Measurements from ENCODE around the gene HK1. TPM values are rescaled to one million over a fixed set of nuclear protein-coding genes. Genes with fewer than 3 reads are reported as not detected.
A peak's percentile ranks its signal among the peaks of the same experiment; 100 is the strongest.

The HK1 gene
- total RNA-seq (37.5 TPM), polyA plus RNA-seq (130 TPM)

DNA sequence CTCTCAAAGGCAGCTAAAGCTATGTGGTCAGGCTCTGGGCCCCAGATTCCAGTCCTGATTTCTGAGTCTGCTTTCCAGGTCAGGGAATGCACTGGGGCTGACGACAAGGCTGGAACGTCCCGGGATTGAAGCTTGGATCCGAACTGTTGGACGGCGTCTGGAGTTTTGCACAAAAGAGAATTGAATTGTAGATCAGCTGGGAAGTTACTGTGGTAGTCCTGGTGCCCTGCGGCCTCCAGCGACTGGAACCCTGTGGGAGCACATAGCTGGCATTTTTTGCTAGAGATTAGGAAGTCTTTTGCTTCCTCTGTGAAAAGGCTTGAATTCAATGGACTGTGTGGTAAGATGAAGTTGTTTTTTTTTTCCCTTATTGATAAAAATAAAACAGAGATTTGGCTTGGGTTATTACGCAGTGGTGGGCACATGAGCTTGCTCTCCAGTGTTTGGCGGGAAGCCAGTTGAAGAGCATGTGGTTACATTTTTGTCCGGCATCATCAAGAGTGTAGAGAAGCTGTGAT lies at the start of gene HK1:
Gene HK1, plus strand, starts transcription at position 51 of the 518 bp plus-strand sequence.
- no peak for DNase-seq (ENCODE audit: extremely low spot score)
- Histone ChIP-seq H3K4me1 (ENCODE audit: insufficient read depth) (no peaks in the 10 kb centered on the region), H3K4me3 (ENCODE audit: low read depth, low read length) (no peak within 1 kb of the TSS), H3K36me3 (ENCODE audit: insufficient read depth) (no peaks in the 10 kb centered on the region), H3K27ac (ENCODE audit: low read depth) (no peak within 1 kb of the TSS)
- 26% methylated on average over 11 of the region's 11 CpGs for WGBS

DNA sequence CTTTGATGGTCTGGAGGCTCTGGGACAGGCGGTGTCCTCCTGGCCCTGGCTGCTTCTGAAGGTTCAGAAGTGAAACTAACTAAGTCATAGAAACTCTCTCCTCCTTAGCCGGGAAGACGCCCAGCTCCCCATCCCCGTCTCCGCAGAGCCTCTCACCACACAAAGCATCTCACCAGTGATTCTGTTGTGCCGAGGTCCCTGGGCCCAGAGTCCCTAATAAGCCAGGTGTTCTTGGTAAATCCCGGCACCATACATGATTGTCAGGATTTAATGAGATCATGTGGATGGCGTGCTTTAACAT lies 48.7 kb upstream of the HK1 start:
- H3K27ac ChIP-seq (ENCODE audit: low read depth), result no peak overlapping the region
- H3K4me1 ChIP-seq (ENCODE audit: insufficient read depth), result no peaks in the 10 kb centered on the region
- H3K36me3 ChIP-seq (ENCODE audit: insufficient read depth), result no peaks in the 10 kb centered on the region
- no peak overlapping the region for H3K4me3 ChIP-seq (ENCODE audit: low read depth, low read length)
- 79% methylated on average over 8 of the region's 8 CpGs for WGBS
- no peak for DNase-seq (ENCODE audit: extremely low spot score)

DNA sequence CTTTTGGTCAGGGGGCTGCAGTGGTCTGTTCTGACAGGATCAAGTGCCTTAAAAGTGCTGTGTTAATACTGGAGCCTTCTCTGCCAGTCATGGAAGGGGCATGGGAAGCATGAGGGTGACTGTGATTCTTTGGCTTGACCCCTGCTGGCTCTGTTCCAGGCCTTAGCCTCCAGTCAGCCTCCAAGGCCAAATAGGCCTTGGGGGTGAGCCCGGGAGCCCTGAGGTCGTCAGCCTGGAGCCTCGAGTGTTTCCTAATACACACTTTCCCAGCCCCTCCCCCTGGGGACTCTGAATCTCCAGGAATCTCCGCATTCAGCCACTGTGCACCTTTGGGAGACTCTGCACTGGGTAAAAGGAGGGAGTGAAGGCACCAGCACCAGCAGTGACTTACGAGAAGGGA lies 48.2 kb upstream of the HK1 start:
- Histone ChIP-seq H3K27ac (ENCODE audit: low read depth) (no peak overlapping the region), H3K36me3 (ENCODE audit: insufficient read depth) (no peaks in the 10 kb centered on the region), H3K4me3 (ENCODE audit: low read depth, low read length) (no peak overlapping the region), H3K4me1 (ENCODE audit: insufficient read depth) (no peaks in the 10 kb centered on the region)
- WGBS, result 75% methylated on average over 5 of the region's 5 CpGs
- no peak for DNase-seq (ENCODE audit: extremely low spot score)

DNA sequence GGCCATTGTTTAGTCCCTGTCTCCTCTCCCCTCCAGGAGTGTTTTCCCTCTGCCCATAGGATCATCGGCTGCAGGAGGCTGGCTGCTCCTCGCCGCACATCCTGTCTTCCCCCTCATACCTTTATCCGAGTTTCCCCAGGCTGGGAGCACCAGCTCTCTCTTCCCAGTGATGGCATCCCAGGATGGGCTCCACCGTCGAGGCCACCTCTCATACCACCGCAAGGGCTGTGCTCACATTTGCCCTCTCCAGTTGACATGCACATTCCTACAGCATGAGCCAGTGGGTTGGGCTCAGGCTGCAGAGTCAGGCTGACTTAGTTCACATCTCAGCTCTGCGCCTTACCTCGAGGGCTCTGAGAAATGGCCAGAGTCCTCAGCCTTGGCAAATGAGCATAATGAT lies 46.0 kb upstream of the HK1 start:
- WGBS, result 77% methylated on average over 9 of the region's 9 CpGs
- H3K27ac ChIP-seq (ENCODE audit: low read depth), result no peak overlapping the region
- H3K36me3 ChIP-seq (ENCODE audit: insufficient read depth), result no peaks in the 10 kb centered on the region
- H3K4me3 ChIP-seq (ENCODE audit: low read depth, low read length), result no peak overlapping the region
- no peak for DNase-seq (ENCODE audit: extremely low spot score)
- H3K4me1 ChIP-seq (ENCODE audit: insufficient read depth), result no peaks in the 10 kb centered on the region

DNA sequence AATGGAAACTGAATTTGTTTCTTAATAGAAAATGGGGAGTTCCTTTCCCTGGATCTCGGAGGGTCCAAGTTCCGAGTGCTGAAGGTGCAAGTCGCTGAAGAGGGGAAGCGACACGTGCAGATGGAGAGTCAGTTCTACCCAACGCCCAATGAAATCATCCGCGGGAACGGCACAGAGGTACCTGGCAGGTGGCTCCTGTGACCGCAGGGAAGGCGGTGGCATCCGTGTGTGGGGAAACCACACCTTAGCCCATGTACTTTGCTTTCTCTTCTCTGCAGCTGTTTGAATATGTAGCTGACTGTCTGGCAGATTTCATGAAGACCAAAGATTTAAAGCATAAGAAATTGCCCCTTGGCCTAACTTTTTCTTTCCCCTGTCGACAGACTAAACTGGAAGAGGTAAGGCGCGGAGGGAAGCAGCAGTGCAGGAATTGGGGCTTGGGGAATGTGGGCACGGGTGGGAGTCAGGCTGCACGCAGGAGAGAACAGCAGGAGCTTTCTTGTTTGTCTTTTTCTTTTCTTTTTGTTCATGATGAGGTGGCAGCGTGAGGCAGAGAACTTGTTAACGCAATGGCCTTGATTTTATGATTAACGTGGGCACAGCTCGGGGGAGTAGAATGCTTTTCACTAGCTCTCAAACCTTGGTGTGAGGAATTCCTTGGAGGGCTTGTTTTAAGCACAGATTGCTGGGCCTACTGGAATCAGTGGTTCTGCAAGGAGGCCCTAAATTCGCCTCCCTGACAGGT lies 45.4 kb upstream of the HK1 start:
- Histone ChIP-seq H3K4me1 (ENCODE audit: insufficient read depth) (no peaks in the 10 kb centered on the region), H3K36me3 (ENCODE audit: insufficient read depth) (no peaks in the 10 kb centered on the region), H3K27ac (ENCODE audit: low read depth) (no peak overlapping the region), H3K4me3 (ENCODE audit: low read depth, low read length) (no peak overlapping the region)
- WGBS, result 71% methylated on average over 22 of the region's 22 CpGs
- no peak for DNase-seq (ENCODE audit: extremely low spot score)

DNA sequence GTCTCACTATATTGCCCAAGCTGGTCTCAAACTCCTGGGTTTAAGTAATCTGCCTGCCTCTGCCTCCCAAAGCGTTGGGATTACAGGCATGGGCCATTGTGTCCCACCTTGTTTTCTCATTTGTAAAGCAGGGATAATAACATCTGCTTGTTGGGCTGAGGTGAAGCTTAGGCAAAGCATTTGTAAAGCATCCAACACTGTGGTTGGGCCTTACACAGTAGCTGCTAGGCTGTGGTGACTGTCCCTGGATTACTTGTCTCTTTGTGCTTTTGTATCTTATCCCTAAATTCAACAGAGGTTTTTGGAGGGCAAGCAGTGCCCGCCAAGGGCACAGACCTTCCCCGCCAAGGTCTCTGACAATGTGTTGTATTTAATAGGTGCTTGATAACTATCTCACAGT lies 43.8 kb upstream of the HK1 start:
- 98% methylated on average over 3 of the region's 3 CpGs for WGBS

DNA sequence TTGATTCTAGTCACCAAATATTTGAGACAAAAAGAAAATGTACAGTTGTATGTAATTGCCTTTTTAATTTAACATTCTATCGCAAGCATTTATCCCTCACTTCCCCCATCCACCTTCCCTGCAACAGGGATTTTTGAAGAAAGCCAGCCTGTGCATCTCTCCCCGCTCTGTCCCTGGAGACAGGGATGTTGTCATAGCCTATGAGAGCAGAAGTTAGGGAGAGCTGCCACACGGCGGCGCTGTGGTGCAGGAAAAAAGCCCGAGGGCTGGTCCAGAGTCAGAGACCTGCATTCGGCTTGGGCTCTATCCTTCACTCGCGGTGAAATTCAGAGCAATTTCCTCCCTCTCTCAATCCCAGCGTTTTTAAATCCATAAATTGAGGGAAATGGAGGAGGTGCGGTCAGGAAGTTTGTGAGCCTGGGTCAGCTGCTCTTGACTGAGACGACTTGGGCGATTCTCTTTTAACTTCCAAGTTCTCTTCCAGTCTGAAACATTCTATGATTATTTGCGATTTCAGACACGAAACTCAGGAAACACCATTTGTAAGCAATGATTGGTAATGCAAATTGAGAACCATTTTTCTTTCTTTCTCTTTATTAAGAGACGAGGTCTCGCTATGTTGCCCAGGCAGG lies 40.7 kb upstream of the HK1 start:
- Histone ChIP-seq H3K4me3 (ENCODE audit: low read depth, low read length) (no peak overlapping the region), H3K4me1 (ENCODE audit: insufficient read depth) (no peaks in the 10 kb centered on the region), H3K36me3 (ENCODE audit: insufficient read depth) (no peaks in the 10 kb centered on the region), H3K27ac (ENCODE audit: low read depth) (no peak overlapping the region)
- 25% methylated on average over 17 of the region's 17 CpGs for WGBS
- DNase-seq (ENCODE audit: extremely low spot score), result peak; percentile 71

More for the DNA sequence above, 43.8 kb upstream of the HK1 start:
- Histone ChIP-seq H3K27ac (ENCODE audit: low read depth) (no peak overlapping the region), H3K4me1 (ENCODE audit: insufficient read depth) (no peaks in the 10 kb centered on the region), H3K4me3 (ENCODE audit: low read depth, low read length) (no peak overlapping the region), H3K36me3 (ENCODE audit: insufficient read depth) (no peaks in the 10 kb centered on the region)
- no peak for DNase-seq (ENCODE audit: extremely low spot score)

DNA sequence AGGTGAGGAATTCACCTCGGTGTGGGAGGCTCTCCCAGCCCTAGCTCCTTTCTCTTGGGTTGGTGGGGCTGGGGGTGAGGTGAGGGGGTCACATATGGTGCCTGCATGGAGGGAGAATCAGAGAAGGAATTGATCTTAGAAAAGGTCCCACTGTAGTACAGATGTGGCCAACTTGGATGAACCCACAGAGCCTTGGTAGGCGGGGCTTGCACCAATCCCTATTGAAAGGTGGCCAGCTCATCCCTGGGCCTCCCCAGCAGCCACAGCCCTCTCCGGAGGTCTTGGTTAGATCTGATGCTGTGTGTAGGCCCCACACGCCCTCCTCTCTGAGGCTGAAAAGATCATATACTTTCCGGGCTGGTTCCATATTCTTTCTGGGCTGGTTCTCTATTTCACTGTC lies 39.2 kb upstream of the HK1 start:
- 84% methylated on average over 5 of the region's 5 CpGs for WGBS
- Histone ChIP-seq H3K4me3 (ENCODE audit: low read depth, low read length) (no peak overlapping the region), H3K36me3 (ENCODE audit: insufficient read depth) (no peaks in the 10 kb centered on the region), H3K27ac (ENCODE audit: low read depth) (no peak overlapping the region), H3K4me1 (ENCODE audit: insufficient read depth) (no peaks in the 10 kb centered on the region)
- no peak for DNase-seq (ENCODE audit: extremely low spot score)

DNA sequence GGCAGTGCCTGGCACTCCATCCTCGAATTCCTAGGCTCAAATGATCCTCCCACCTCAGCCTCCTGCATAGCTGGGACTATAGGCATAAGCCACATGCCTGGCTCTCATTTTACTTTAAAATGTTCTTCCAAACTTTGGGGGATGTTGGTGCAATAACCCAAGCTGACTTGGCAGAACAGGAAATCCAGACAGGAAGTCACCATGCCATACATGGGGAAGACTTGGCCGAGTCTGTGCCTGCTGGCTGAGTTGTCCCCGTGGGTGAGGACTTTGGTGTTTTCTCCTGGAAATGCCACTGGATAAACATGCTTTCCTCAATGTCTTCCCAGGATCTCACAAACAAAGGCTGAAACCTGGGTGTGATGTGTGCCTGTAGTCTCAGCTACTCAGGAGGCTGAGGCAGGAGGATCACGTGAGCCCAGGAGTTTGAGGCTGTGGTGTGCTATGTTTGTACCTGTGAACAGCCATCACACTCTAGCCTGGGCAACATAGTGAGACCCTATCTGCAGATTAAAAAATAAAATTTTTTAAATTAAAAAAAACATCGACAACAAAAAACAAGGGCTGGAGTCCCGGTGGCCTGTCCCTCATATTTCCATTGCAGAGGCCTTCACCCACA lies 38.4 kb upstream of the HK1 start:
- DNase-seq (ENCODE audit: extremely low spot score), result no peak
- H3K4me1 ChIP-seq (ENCODE audit: insufficient read depth), result no peaks in the 10 kb centered on the region
- H3K4me3 ChIP-seq (ENCODE audit: low read depth, low read length), result no peak overlapping the region
- H3K27ac ChIP-seq (ENCODE audit: low read depth), result no peak overlapping the region
- no peaks in the 10 kb centered on the region for H3K36me3 ChIP-seq (ENCODE audit: insufficient read depth)
- 71% methylated on average over 6 of the region's 6 CpGs for whole genome bisulfite sequencing

DNA sequence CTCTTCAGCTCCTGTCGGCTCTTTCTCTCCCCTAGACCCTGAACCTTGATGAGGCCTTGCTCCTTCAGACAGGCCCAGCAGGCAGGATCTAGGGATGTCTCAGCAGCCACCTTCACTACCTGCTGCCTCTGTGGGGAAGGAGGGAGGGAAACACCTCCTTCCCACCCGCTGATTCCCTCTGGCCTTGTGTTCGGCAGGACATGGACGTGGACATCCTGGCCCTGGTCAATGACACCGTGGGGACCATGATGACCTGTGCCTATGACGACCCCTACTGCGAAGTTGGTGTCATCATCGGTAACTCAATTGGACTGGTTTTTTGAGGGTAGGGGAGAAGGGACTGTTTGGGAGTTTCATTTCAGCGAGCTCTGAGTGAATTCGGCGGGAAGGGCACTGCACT lies 37.8 kb upstream of the HK1 start:
- Histone ChIP-seq H3K27ac (ENCODE audit: low read depth) (no peak overlapping the region), H3K4me3 (ENCODE audit: low read depth, low read length) (no peak overlapping the region), H3K36me3 (ENCODE audit: insufficient read depth) (no peaks in the 10 kb centered on the region), H3K4me1 (ENCODE audit: insufficient read depth) (no peaks in the 10 kb centered on the region)
- 95% methylated on average over 11 of the region's 11 CpGs for WGBS
- DNase-seq (ENCODE audit: extremely low spot score), result no peak

DNA sequence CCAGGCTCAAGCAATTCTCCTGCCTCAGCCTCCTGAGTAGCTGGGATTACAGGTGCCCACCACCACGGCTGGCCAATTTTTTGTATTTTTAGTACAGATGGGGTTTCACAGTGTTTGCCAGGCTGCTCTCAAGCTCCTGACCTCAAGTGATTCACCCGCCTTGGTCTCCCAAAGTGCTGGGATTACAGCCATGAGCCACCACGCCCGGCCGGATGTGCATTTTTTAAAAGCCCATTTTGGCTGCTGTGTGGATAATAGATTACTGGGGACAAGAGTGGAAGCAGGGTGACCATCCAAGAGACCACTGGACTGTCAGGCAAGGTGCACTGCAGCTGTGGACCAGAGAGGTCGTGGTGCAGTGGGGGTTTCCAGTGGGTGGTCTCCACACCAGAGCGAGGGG lies 36.7 kb upstream of the HK1 start:
- Histone ChIP-seq H3K27ac (ENCODE audit: low read depth) (no peak overlapping the region), H3K4me3 (ENCODE audit: low read depth, low read length) (no peak overlapping the region), H3K4me1 (ENCODE audit: insufficient read depth) (no peaks in the 10 kb centered on the region), H3K36me3 (ENCODE audit: insufficient read depth) (no peaks in the 10 kb centered on the region)
- DNase-seq (ENCODE audit: extremely low spot score), result no peak
- 75% methylated on average over 7 of the region's 7 CpGs for WGBS

DNA sequence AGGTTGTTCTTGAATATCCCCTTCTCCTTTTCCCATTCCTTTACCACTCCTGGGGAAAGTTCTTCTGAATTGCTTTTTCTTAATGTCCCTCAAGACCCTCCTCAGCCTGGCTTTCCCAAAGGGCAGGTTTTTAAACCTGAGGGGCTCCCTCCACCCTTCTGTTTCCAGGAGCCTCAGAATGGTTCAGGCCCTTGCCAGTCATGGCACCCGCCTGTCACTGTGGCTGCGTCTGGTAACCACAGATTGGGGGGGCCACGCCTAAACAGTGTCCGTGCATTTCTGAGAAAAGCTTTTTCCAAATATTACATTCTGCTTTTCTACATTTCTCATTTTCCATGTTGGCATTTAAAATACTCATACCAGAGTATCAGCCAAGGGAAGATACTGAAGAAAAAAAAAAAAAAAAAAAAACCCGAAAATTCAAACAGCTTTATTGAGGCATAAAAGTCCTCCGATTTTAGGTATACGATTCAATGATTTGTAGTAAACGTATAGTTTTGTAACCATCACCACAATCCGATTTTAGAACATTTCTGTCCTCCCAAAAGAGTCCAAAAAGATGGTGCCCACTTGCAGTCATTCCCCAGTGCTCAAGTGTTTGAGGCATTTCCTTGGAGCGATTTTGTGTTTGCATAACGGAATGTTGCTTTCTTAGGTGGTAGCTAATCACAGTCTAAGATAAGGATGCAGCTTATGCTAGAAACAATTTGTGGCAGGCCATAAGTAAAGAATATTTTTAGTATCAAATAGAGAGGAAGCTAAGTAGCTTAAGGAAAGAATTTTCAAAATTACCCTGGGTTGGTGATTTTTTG lies 36.0 kb upstream of the HK1 start:
- Histone ChIP-seq H3K4me1 (ENCODE audit: insufficient read depth) (no peaks in the 10 kb centered on the region), H3K27ac (ENCODE audit: low read depth) (no peak overlapping the region), H3K4me3 (ENCODE audit: low read depth, low read length) (no peak overlapping the region), H3K36me3 (ENCODE audit: insufficient read depth) (no peaks in the 10 kb centered on the region)
- WGBS, result 77% methylated on average over 11 of the region's 11 CpGs
- no peak for DNase-seq (ENCODE audit: extremely low spot score)

DNA sequence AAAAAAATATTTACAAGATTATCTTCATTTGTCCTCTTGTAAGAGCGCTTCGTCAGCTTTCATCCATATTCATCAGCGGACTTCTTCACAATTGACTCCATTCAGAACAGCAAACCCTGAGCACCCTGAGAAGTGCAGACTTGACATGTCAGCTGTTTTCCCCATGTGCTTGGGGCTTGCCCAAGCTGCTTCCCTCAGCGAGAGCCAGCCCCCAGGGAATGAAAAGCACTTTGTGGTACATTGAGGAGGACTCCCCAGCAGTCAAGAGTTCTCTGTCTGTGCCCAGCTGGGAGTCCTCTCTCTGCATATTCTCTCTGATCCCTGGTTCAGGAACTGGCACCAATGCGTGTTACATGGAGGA lies 35.5 kb upstream of the HK1 start:
- no peak overlapping the region for H3K27ac ChIP-seq (ENCODE audit: low read depth)
- no peaks in the 10 kb centered on the region for H3K36me3 ChIP-seq (ENCODE audit: insufficient read depth)
- no peak overlapping the region for H3K4me3 ChIP-seq (ENCODE audit: low read depth, low read length)
- WGBS, result 71% methylated on average over 5 of the region's 5 CpGs
- DNase-seq (ENCODE audit: extremely low spot score), result no peak
- H3K4me1 ChIP-seq (ENCODE audit: insufficient read depth), result no peaks in the 10 kb centered on the region

Data from urinary bladder (tissue), 4 donors.